ENCODE data around the gene ZGPAT. TPM values are rescaled to one million over a fixed set of nuclear protein-coding genes. Genes with fewer than 3 reads are reported as not detected.
"Not testable (repeated sequence)": the region's sequence is repeated elsewhere in the genome, so short reads cannot be mapped to it uniquely, and the experiment has no call there.

The ZGPAT gene
- polyA plus RNA-seq, 12 donors: 10.3 to 44.2 (median 12.0) TPM; not detected in 1

DNA sequence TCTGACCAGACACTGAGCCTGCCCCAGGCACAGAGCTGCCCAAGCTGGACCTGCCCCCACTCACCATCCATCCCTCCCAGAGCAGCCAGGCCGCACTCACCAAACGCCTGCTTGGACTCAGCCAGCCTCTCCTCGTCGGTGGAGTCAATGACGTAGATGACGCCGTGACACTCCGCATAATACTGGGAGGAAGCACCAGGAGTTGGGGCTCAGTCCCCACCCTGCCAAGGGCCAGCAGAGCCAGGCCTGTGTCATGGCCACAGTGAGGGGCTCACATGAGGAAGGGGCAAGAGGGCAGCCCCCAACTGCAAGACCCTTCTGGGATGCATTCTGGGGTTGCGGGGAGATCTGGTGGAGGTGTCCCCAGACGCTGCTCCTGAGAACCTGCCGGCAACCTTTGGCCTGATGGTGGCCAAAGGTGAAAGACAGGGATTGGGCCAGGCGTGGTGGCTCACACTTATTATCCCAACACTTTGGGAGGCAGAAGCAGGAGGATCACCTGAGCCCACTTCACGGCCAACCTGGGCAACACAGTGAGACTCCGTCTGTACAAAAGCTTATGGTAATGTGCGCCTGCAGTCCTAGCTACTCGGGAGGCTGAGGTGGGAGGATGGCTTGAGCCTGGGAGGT is 5.7 kb upstream of the ZGPAT start:
- DNase-seq: no peak

DNA sequence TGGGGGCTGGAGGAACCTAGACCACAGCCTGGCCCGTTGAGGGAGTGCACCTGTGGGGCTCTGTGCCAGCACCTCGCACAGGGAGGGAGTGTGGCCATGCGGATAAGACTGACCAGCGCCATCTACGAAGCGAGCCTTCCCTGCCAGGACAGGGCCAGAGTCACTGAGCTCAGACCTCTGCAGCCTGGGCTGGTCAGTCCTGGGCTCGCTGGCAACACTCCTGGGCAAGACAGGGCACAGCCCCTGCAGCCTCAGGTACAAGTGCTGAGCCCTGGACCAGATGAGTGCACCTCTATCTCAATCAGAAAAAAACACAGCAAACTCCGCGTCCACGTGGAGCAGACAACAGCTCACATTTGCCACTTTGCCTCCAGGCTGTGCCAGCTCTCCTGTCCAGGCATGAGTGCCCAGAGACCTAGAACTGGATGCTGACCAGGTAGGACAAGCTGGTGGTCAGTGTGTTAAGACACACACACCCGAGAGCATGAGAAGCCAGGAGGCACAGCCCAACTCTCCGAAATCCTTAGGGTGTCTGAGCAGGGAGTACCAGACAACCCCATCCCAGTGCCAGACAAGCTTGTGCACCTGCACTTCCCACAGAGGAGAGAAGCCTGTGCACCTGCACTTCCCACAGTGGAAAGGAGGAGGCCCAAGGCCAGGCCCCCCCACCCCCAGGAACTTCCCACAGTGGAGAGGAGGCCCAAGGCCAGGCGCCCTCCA is 4.9 kb upstream of the ZGPAT start:
- no peak for DNase-seq

DNA sequence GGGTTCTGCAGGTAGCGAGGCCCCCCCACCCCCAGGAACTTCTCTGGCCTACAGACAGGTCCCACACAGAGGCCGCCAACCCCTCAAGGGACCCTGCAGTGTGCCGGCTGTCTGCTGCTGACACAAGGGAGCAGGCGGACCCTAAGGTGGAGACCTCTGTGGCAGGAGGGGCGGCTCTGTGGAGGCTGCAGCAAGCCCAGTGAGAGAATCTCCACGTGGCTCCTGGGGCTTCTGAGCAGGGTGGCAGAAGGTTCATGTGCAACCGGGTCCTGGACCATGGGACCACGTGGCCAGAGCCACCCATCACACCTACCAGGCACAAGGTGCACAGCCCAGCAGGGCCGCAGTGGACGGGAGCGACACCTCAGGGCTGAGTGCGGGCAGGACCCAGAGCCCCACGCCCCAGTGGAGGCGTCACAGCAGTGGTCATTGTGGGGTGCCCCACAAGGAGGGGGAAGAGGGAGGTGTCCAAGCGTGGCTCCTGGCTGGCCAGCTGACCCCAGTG is 4.3 kb upstream of the ZGPAT start:
- no peak for DNase-seq

DNA sequence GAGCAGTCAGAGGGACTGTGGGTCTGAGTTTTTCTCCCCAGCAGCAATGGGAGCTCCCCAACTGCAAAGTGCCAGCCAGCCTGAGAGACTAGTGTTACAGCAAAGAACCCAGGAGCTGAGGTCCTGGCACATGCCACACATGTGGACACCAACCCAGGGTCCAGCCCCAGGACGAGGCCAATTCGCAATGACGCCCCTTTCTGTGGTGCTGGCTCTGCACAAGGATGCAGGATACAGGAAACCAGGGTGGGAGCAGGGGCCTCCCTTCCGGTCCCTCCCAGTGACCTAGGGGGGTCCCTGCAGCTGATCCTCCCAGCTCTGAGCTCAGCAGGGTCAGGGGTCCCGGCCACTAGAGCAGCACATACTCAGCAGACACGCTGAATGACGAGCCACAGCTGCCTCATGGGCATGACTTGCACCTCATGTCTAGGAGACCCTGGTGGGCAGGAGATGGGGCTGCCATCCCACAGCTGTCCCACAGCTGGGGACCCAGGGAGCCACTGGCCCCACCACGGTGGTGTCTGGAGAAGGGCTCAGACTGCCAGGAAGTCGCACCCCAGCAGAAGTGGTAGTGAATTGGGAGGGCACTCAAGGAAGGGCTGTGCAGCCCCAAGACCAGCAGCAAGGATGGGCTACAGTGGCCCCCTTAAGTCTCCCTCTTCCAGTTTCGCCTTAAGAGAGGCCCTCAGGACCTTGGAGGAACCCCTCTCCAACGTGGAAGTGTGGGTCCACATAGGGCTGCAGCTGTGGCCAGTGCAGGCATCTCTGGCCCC is 3.7 kb upstream of the ZGPAT start:
- DNase-seq: no peak

DNA sequence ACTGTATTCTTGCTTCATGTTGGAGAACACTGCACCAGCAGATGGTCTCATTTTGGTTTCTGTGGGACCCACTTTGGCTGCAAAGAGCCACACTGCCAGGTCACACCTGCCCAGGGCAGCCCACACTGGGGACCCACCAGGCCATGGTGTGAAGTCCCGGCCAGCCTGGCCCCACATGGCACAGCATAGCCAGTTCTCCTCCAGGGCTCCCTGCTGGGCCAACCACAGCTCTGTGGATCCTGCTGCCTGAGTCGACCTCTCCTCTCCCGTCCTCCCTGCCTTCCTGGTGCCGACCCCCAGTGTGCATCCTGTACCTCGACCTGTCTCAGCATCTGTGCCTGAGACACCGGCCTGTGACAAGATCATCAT is 3.1 kb upstream of the ZGPAT start:
- DNase-seq: no peak

DNA sequence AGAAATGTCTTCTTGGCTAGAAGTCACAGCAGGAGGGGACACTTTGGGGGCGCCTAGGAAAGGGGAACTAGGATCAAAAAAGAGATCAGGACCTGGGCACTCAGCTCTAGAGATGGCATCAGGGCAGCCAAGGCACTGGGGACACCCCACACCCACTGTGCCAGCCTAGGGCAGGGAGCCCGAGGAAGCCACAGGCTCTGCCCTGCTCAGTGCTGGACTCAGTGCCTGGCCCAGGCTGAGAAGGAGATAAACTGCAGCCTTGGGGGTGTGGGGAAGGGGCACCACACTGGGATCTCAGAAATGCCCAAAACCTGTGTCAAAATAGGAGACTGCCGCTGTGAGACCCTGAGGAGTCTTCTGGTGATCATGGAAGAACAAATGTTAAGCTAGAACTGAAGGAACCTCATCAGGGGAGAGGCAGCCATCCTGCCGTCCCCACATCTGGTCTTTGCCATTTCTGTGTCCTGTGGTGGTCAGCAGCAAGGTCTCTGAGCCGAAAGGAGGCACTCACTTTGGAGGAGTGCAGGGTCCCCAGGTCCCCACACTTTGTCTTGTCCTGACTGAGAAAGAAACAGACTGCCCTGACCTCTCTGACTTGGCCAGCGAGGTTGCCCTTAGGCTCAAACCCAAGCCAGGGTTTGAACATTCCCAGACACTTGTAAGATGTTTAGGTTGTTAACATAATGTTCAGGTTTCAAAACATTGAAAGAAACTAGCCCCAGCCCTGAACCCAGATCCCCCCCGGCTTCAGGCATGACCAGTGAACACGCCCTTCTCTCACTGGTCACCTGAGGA is 2.4 kb upstream of the ZGPAT start:
- no peak for DNase-seq

DNA sequence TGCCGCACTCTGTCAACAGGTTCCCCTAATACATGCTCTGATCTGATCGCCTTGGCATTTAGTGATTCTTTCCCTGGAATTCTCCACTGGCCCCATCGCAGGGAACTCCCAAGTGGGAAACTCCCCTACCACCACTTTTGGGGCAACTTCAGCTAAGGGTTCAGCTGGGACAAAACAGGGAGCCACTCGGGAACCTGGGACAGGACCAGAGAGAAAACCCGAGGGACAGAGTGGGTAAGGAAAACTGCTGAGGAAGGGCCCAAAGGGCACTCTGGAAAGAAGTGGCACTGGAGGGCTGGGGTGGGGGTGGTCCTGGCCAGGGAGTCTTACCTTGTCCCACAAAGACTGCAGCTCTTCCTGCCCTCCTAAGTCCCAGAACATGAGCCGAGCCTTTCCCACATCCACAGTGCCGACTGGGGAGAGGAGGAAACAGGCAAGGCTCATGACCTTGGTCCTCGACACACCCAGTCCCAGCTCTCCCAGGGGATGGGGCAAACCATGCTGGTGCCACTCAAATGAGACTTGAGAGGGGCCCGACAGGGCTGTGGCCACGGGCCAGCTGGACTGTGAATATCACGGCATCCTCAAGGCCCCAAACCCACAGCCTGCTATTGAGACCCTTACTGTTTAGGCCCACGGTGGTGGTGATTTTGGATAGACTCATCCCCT is 1.7 kb upstream of the ZGPAT start:
- DNase-seq: no peak

DNA sequence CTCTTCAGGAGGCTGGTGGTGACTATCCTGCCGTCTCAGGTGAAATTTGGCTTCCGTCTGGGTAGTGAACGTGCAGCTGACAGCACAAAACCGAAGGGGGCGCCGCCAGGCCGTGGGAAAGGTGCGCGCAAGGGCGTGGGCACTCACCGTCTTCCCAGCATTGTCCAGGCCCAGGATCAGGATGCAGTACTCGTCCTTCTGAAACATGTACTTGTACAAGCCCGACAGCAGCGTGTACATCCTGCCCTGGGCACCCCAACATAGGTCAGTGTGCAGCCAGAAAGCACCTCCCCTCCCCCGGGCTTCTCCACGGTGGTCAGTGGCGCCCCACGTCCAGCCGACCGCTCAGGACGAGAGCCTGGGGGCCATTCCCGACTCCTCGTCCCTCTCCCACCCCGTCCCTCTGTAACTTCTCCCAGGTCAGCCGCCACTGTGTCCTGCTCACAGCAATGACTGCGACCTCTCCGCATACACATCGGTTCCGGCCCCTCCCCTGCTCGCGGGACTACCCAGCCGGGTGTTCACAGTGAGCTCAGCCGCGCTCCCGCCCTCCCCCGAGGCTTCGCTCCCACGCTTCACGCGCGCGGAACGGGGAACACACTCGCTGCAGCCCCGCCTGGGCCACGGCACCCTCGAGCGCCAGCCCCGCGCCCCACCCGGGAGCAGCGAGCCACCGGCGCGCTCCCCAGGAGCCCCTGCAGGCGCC is 834 bp upstream of the ZGPAT start:
- DNase-seq: no peak

DNA sequence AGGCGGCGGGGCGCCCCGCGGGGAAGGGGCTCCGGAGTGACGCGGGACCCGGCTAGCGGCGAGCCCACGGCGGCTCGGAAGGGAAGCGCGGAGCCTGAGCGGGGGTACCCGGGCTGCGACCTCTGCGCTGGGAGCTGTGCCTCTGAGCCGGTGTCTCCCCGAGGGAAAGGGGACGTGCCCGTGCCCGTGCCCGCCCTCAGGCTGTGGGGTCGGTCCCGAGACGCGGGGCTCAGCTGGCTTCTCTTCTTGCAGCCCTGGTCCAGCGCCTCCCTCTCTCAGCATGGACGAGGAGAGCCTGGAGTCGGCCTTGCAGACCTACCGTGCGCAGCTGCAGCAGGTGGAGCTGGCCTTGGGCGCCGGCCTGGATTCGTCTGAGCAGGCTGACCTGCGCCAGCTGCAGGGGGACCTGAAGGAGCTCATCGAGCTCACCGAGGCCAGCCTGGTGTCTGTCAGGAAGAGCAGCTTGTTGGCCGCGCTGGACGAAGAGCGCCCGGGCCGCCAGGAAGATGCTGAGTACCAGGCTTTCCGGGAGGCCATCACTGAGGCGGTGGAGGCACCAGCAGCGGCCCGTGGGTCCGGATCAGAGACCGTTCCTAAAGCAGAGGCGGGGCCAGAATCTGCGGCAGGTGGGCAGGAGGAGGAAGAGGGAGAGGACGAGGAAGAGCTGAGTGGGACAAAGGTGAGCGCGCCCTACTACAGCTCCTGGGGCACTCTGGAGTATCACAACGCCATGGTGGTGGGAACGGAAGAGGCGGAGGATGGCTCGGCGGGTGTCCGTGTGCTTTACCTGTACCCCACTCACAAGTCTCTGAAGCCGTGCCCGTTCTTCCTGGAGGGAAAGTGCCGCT is 686 bp downstream of the ZGPAT start:
- DNase-seq: no peak

DNA sequence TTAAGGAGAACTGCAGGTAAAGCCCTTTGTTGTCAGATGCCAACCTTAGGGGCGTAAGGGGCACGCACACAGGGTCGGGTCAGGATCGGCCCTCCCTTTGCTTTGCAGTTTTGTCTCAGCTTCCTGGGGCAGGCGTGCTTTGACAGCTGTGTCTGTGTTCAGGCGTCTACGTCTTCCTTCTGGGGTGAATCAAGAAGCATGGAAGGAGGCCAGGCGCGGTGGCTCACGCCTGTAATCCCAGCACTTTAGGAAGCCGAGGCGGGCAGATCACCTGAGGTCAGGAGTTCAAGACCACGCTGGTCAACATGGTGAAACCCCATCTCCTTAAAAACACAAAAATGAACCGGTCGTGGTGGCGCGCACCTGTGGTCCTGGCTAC is 1.3 kb downstream of the ZGPAT start:
- no peak for DNase-seq

DNA sequence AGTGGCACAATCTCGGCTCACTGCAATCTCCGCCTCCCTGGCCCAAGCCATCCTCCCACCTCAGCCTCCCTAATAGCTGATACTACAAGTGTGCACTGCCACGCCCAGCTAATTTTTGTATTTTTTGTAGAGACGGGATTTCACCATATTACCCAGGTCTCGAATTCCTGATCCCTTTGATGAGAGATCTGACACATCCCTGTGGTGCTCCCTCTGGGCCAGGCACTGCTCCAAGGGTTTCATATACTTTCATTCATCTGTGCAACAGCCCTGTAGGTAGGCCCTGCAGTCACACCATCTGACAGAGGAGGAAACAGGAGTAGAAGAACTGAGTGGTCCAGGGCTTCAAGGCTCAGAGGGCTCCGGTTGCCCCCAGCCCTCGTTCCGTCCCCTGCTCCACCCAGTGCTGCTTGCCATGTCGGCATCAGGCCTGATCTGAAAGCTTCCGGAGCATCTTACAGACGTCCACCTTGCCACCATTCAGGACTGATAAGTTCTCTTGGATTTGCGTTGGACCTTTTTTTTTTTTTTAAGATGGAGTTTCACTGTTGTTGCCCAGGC is 3.3 kb downstream of the ZGPAT start:
- no peak for DNase-seq

DNA sequence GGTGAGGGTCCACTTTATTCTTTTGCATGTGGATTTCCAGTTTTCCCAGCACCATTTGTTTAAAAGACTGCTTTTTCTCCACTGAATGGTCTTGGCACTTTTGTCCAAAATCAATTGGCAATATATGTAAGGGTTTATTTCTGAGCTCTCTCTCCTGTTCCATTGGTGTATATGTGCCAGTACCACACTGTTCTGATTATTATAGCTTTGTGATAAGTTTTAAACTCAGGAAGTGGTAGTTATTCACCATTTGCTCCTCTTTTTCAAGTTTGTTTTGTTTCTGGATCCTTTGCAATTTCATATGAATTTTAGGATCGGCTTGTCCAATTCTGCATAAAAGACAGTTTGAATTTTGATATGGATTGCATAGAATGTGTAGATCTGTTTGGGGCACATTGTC is 4.4 kb downstream of the ZGPAT start:
- DNase-seq: no peak

DNA sequence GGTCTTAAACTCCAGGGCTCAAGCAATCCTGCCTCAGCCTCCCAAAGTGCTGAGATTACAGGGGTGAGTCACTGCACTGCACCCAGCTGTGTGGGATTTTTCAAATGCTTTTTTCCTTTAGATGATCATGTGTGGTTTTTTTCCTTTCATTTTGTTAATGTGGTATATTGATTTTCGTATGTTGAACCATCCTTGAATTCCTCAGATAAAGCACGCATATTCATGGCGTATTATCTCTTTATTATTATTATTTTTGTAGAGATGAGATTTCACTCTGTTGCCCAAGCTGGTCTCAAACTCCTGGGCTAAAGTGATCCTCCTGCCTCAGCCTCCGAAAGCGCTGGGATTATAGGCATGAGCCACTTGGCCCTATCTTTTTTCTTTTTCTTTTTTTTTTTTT is 7.0 kb downstream of the ZGPAT start:
- no peak for DNase-seq

DNA sequence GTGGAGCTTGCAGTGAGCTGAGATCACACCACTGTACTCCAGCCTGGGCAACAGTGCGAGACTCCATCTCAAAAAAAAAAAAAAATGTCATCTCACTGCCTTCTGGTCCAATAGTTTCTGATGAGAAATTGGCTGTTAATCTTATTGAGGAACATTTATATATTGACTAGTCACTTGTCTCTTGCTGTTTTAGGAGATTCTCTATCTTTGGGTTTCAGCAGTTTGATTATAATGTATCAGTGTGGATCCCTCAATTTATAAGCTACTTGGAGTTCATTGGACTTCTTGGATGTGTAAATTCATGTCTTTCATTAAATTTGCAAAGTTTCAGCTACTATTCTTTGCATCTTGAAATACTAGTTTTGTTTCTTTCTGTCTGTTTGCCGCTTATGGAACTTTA is 11.2 kb downstream of the ZGPAT start:
- no peak for DNase-seq

DNA sequence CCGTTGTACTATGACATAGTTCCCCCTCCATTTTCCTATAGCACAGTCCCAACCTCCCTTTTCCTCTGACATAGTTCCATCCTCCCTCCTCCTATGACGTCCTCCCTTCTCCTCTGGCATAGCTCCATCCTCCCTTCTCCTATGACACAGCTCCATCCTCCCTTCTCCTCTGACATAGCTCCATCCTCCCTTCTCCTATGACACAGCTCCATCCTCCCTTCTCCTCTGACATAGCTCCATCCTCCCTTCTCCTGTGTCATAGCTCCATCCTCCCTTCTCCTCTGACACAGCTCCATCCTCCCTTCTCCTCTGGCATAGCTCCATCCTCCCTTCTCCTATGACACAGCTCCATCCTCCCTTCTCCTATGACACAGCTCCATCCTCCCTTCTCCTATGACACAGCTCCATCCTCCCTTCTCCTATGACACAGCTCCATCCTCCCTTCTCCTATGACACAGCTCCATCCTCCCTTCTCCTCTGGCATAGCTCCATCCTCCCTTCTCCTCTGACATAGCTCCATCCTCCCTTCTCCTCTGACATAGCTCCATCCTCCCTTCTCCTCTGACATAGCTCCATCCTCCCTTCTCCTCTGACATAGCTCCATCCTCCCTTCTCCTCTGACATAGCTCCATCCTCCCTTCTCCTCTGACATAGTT is 15.3 kb downstream of the ZGPAT start:
- DNase-seq: not testable (repeated sequence)

DNA sequence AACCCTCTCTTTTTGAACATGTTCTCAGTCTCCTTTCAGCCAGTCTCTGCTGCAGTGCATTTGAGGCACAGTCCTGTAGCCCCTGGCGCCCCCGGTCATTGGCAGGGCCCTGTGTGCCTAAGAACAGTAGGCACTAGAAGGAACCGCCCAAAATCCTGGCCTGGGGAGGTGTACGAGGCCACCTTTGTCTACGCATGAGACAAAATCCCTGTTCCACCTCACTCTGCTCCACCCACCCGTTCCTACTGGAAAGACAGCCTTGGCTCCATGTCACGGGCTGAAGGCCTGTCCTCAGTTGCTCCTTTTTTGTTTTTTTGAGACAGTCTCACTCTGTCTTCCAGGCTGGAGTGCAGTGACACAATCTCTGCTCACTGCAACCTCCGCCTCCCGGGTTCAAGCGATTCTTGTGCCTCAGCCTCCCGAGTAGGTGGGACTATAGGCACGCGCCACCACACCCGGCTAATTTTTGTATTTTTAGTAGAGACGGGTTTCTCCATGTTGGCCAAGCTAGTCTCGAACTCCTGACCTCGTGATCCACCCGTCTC is 22.4 kb downstream of the ZGPAT start:
- DNase-seq: not testable (repeated sequence)

DNA sequence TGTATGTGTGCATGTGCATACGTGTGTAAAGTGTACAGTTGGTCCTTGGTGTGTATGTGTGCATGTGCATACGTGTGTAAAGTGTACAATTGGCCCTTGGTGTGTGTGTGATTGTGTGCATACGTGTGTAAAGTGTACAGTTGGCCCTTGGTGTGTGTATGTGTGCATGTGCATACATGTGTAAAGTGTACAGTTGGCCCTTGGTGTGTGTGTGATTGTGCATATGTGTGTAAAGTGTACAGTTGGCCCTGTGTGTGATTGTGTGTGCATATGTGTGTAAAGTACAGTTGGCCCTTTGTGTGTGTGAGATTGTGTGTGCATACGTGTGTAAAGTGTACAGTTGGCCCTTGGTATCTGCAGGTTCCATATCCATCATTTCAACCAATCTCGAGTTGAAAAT is 23.6 kb downstream of the ZGPAT start:
- DNase-seq: no peak
